Right hindlimb (tissue), 1 donor: ENCODE measurements around the gene RGS11.

Experiments used
- DNase-seq: peaks from one replicate; pipeline ENCODE4 v3.0.0-alpha.2; 2018

Gene RGS11

GRCh38 chr16:228151-228851 lies 47.4 kb downstream of the RGS11 start:
- DNase-seq = peak; percentile 20

GRCh38 chr16:220021-220420 lies 55.7 kb downstream of the RGS11 start:
- no peak for DNase-seq
